HG03064 (cell line): ENCODE results near the gene PDE6G.
"Not testable (repeated sequence)": the region's sequence is repeated elsewhere in the genome, so short reads cannot be mapped to it uniquely, and the experiment has no call there.

Source experiments
- ATAC-seq: cut with Tn5 transposase; IDR thresholded peaks from one replicate; pipeline ENCODE4 v1.9.1; 2021; ENCODE audit warnings: low read depth; ENCODE audit not compliant: unreplicated experiment

Gene PDE6G

GRCh38 chr17:81688616-81689015 lies 32.3 kb upstream of the PDE6G start:
- ATAC-seq, result no peak

GRCh38 chr17:81687770-81688541 lies 31.6 kb upstream of the PDE6G start:
- no peak for ATAC-seq

DNA sequence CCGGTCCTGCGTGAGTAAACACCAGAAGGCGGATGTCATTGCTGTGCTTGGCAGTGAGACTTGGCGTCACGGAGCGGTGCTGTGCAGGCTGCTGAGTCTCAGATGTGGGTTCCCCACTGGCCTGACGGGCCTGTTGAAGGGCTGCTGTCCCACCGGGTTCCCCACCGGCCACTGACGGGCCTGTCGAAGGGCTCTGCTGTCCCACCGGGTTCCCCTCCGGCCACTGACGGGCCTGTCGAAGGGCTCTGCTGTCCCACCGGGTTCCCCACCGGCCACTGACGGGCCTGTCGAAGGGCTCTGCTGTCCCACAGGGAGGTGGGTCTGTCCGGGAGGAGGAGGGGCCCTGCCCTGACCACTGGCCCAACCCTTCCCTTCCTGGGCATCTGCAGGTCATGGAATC lies 30.3 kb upstream of the PDE6G start:
- no peak for ATAC-seq

- no peak for ATAC-seq
Measured at GRCh38 chr17:81685108-81685507, 28.8 kb upstream of the PDE6G start.

DNA sequence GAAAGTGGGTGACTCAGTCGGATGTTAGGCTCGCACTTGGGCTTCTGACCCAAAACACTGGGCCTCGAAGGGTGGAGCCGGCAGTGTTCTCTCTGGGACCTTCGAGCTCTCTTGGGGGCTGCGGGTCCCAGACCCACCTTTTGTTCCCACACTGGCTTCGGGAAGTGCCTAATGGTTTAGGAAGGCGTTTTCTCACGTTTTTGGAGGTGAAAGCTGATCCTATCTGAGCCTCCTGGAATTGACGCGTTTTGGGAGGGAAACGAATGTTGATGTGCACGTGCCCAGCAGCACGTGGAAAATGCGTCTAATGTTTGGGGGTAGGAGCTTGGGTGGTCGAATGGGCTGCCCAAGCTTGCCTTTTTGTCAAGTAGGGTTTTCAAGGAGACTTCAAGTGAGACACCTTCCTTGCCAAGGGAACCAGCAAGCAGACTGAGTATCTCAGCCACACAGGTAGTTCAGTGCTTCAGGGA lies 28.1 kb upstream of the PDE6G start:
- no peak for ATAC-seq

DNA sequence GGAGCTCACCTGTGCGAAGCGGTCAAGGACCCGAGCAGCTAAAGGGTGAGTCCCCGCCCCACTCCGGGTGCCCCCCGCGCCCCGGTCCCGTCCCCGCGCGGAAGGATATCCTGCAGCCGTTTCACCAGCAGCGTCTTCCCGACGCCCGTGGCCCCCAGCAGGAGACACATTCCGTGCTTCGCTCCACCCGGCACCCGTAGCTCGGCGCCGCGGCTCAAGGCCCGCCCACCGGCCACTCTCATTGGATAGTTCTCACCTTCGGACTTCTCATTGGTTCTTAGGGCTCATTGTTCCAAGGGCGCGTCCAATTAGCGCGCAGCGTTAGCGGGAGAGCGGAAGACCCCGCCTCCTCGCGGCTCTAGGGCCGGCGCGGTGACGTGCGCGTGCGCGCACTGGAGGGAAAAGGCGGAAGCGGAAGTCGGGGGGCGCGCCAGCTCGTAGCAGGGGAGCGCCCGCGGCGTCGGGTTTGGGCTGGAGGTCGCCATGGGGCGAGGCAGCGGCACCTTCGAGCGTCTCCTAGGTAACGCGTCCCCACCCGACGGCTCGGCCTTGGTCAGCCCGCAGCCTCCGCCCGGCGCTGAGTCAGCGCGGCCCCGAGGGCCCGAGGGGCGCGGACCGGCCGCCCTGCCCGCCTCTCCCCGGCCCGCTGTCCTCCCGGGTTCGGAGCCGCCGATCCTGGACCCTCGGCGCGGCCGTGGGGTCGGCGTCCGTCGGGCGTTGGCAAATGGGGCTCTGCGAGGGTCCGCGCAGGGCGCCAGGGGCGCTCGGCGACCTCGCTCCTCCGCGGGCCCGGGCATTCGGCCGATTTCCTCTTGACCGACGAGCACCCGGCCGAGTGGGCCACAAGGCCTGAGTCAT lies 27.5 kb upstream of the PDE6G start, which contains the start of the genes ARL16 and HGS:
ARL16 (minus strand) TSS at position 214 of the 858 bp plus-strand sequence; CDS start at position 170, 44 bp downstream.
HGS (plus strand) TSS at position 428 of the 858 bp plus-strand sequence; CDS start at position 484, 56 bp downstream.
- ATAC-seq, result peak; percentile 72

DNA sequence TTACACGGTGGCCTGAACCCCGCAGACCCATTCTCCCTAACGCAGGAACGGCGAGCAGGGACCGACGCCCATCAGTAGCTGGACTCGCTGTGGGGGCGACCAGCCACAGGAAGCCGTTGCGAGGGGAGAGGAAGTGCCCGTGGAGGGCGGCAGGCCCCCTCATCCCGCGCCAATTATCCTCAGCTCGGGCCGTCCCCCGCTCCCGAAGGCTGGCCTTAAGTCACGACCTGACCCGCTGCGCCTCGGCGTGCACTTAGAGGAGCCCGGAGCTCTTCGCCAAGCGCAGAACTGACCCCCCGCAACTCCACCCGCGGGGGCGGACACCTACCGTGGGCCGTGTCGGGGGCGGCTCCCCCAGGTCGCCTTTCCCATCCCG lies 26.9 kb upstream of the PDE6G start:
- peak; percentile 7 for ATAC-seq

- ATAC-seq, result no peak
Measured at GRCh38 chr17:81682565-81683207, 26.3 kb upstream of the PDE6G start.

DNA sequence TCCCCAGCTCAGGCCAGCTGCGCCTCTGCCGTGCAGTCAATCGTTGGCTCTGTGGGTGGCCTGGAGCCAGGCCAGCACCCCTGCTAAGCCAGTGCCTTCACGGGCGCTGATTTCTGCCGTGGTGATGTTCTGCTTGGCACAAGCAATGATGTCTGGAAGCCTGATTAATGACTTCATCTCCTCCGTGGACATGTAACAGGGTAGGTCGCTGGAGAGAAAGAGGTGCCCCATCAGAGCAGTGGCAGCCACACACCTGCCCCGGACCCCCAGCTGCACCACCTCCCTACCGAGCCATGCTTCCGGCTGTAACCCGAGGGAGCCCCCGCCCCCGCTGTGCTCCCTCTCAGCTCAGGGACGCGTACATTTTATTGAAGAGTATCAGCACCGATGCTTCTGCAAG lies 25.3 kb upstream of the PDE6G start:
- no peak for ATAC-seq

DNA sequence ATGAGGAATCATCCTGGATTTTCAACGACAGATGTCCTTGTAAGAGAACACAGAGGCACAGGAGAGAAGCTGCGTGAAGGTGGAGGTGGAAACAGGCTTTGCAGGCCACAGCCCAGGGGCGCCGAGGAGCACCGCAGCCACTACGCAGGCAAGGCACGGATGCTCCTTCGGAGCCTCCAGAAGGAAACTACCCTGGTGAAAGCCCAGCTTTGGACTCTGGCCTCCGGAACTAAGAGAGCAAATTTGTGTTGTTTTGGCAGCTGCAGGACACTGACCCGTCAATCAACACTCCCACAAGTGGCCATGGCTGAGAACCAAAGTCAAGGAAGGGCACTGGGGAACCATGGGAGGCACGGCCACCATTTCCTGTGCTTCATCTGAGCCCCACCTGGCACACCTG lies 23.8 kb upstream of the PDE6G start:
- ATAC-seq, result no peak

DNA sequence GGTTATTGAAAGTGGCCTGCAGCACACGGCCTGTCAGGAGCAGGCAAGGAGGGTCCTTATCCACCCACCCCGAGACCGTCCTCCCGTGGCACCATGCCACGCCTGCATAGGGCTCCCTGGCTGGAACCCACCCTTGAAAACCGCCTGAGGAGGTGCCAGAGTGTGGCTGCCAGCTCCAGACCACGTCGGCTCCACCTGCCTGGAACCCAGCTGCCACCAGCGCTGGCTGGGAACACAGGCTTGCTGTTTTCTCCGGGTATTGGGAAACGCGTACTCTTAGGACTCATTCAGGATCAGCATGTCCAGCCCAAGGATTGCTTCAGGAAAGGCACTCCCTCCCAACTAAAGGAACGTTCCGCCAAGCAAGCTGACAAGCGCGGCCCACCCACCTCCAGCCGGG lies 20.6 kb upstream of the PDE6G start:
- ATAC-seq, result no peak

GRCh38 chr17:81675515-81676221 lies 19.3 kb upstream of the PDE6G start:
- not testable (repeated sequence) for ATAC-seq

DNA sequence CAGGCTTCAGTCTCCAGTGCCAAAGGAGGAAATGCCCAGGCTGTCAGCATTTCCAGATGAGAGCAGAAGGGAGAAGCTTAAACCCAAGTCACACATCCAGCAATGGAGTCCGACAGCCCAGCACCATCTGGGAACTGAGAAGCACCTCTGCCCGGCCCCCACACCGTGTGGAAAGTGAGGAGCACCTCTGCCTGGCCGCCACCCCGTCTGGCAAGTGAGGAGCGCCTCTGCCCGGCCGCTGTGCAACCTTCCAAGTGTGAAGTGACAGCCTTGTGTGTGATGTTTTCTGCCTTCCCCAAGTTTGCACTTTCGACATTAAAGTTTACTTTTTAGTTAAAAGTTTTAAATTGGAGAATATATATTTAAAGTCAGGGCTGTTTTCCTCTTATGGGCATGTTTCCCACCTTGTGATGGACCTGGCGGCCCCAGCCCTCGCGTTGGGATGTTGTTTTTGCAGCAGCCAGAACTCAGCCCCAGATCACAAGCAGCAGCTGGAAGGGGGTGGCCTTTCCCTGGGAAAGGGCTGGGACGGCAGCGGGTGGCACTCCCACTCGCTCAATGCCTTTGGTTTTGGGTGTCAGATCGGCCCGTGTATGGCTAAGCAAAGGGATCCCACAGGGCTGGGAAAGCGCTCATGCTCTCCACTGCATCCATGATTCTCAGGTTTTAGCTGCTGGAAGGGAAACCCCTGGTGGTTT lies 17.4 kb upstream of the PDE6G start:
- no peak for ATAC-seq

- no peak for ATAC-seq
Measured at GRCh38 chr17:81672954-81673353, 16.6 kb upstream of the PDE6G start.

DNA sequence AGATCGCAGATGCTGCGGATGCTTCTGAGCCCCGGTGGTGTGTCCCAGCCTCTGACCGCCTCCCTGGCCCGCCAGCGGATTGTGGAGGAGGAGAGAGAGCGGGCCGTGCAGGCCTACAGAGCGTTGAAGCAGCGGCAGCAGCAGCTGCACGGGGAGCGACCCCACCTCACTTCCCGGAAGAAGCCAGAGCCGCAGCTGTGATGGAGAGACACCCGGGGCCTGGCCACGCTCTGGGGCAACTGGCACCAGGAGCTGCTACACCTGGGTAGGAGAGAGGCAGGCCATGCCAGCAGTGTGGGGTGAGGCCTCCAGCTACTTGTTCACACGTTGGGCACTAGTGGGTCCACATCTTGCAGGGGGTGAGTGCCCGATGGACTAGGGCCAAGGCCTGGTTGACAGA lies 16.2 kb upstream of the PDE6G start:
- no peak for ATAC-seq

- ATAC-seq, result no peak
Measured at GRCh38 chr17:81667754-81668153, 11.4 kb upstream of the PDE6G start.

DNA sequence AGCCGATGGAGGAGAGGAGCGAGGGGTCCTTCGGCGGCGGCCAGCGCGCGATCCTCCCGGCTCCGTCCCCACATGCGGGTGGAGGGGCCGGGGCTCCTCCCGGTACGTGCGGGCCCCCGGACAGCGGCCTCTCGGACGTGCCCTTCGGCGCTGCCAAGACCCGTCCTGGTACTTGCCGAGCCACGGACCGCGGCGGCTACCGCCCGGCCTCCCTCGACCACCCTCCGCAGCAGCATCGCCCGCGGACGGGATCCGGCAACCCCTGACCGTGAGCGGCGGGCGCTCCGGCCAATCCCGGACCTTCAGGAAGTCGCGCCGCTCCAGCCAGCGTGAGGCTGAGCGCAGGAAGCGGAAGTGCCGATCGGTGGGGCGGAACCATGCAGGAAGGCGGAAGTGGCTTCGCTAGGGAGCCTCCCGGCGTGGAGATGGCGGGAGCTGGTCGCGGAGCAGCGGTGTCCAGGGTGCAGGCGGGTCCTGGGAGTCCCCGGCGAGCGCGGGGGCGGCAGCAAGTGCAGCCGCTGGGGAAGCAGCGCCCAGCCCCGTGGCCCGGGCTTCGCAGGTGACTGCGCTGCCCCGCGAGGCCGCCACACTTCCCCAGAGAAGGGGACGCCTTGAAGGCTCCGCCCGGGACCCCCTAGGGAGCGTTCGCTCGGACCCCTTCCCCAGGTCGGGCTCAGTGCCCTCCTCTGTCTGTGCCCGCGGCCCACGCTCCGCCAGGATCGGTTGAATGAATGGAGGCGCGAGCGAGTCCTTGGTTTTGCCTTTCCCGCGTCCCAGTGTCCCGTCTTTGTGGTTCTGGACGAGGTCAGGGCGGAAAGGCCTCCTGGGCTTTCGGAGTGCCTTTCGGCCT lies 10.2 kb upstream of the PDE6G start, which contains the start of the genes CCDC137 and OXLD1:
CCDC137 (plus strand) TSS at position 396 of the 850 bp plus-strand sequence; CDS start at position 426, 30 bp downstream.
OXLD1 (minus strand) TSS at position 264 of the 850 bp plus-strand sequence; CDS start at position 236, 28 bp downstream.
- peak; percentile 85 for ATAC-seq

- no peak for ATAC-seq
Measured at GRCh38 chr17:81666092-81666341, 9.7 kb upstream of the PDE6G start.
